PC-3 (cell line): ENCODE data around the gene CHPT1. TPM values are rescaled to one million over a fixed set of nuclear protein-coding genes. Genes with fewer than 3 reads are reported as not detected.

Source experiments
- ATAC-seq: fragments of 200-7000 bp; cut with Tn5 transposase; 2 replicates; pipeline ENCODE4 v1.9.1; 2020; ENCODE audit warnings: mild to moderate bottlenecking, moderate library complexity
- BruUV-seq: library from RNA; stranded (reverse); fragments of 400-500 nt; replicated peaks from 2 replicates; lab custom pipeline; 2021; lab: Mats Ljungman, UMichigan
- CTCF ChIA-PET: fragments of 300-600 bp; sonication (Branson Sonifier 250); formaldehyde crosslinking; loops from one replicate; lab custom pipeline; 2022; ENCODE audit warnings: antibody characterized with exemption; lab: Charles Lee
- POLR2A ChIA-PET: fragments of 300-600 bp; sonication (Branson Sonifier 250); formaldehyde crosslinking; loops from one replicate; lab custom pipeline; 2022; ENCODE audit warnings: antibody characterized with exemption; ENCODE audit not compliant: unreplicated experiment; lab: Charles Lee
- DNase-seq: peaks from one replicate; pipeline ENCODE4 v3.0.0-alpha.2; 2015
- H2AFZ ChIP-seq: fragments of 300-600 bp; sonication (generic); 2 replicates; pipeline ENCODE4 v1.6.0; 2016; ENCODE audit warnings: antibody characterized with exemption, low read length
- H3F3A ChIP-seq: fragments of 300-600 bp; sonication (generic); one replicate; pipeline ENCODE4 v1.6.0; 2017; ENCODE audit warnings: antibody characterized with exemption, low read length, control low read depth, mild to moderate bottlenecking; ENCODE audit not compliant: unreplicated experiment
- H3K27ac ChIP-seq: fragments of 300-600 bp; sonication (generic); 2 replicates; pipeline ENCODE4 v1.5.1; 2016; ENCODE audit warnings: mild to moderate bottlenecking, low read length
- H3K27me3 ChIP-seq: fragments of 300-600 bp; sonication (generic); 2 replicates; pipeline ENCODE4 v1.6.1; 2016; ENCODE audit warnings: low read length, mixed read lengths
- H3K36me3 ChIP-seq: fragments of 300-600 bp; sonication (generic); 2 replicates; pipeline ENCODE4 v1.6.1; 2016; ENCODE audit warnings: low read depth, mixed run types, low read length, mixed read lengths
- H3K4me1 ChIP-seq: fragments of 300-600 bp; sonication (generic); 2 replicates; pipeline ENCODE4 v1.5.1; 2016; ENCODE audit warnings: low read length; ENCODE audit not compliant: insufficient read depth
- H3K4me2 ChIP-seq: fragments of 300-600 bp; sonication (generic); 2 replicates; pipeline ENCODE4 v1.6.0; 2016; ENCODE audit warnings: low read length
- H3K4me3 ChIP-seq: fragments of 300-600 bp; sonication (generic); 2 replicates; pipeline ENCODE4 v1.5.1; 2016; ENCODE audit warnings: mild to moderate bottlenecking, low read length, mixed read lengths
- H3K79me2 ChIP-seq: fragments of 300-600 bp; sonication (generic); 2 replicates; pipeline ENCODE4 v1.6.1; 2017; ENCODE audit warnings: low read length, mixed read lengths
- H3K9ac ChIP-seq: fragments of 300-600 bp; sonication (generic); 2 replicates; pipeline ENCODE4 v1.6.0; 2016; ENCODE audit warnings: mild to moderate bottlenecking, low read length
- H3K9me2 ChIP-seq: fragments of 300-600 bp; sonication (generic); replicated peaks from 2 replicates; pipeline ENCODE4 v1.6.1; 2016; ENCODE audit warnings: mixed run types, low read length, mixed read lengths
- H3K9me3 ChIP-seq: fragments of 300-600 bp; sonication (generic); 2 replicates; pipeline ENCODE4 v1.6.1; 2016; ENCODE audit warnings: low read length, mixed read lengths
- H4K20me1 ChIP-seq: fragments of 300-600 bp; sonication (generic); 2 replicates; pipeline ENCODE4 v1.6.1; 2016; ENCODE audit warnings: low read length, mixed read lengths
- CTCF ChIP-seq: fragments of 300-600 bp; sonication (generic); conservative IDR thresholded peaks from 2 replicates; pipeline ENCODE4 v1.5.1; 2017; ENCODE audit warnings: antibody characterized with exemption, low read depth, mild to moderate bottlenecking, low read length
- EZH2 ChIP-seq: fragments of 300-600 bp; sonication (generic); IDR thresholded peaks from one replicate; pipeline ENCODE4 v1.6.1; 2017; ENCODE audit warnings: antibody characterized with exemption, mild to moderate bottlenecking, low read length; ENCODE audit not compliant: unreplicated experiment
- EZH2phosphoT487 ChIP-seq: fragments of 300-600 bp; sonication (generic); IDR thresholded peaks from 2 replicates; pipeline ENCODE4 v1.6.1; 2018; ENCODE audit warnings: mild to moderate bottlenecking, antibody characterized with exemption, low read length, borderline replicate concordance
- intact Hi-C: fragments of 100-400 bp; cut with micrococcal nuclease; formaldehyde crosslinking; loops from 2 replicates; pipeline ENCODE4 v1.9.0; 2023
- total RNA-seq: library from RNA; depleted of rRNA; stranded (reverse); fragments of >200 nt; gene quantifications from 2 replicates; pipeline ENCODE4 v1.2.3, GENCODE V29; 2014

Gene CHPT1
- total RNA-seq, 1 experiment from 2014 or later: 55.3 TPM

- no TSS peak for BruUV-seq
- no peaks in the 10 kb centered on the region for H4K20me1 ChIP-seq
- H3K9ac ChIP-seq: no peak overlapping the region
- ATAC-seq: no peak
- H3K4me3 ChIP-seq: no peak overlapping the region
- H2AFZ ChIP-seq: no peak overlapping the region
- ChIA-PET POLR2A (no interaction called here), CTCF (no interaction called here)
- no peak overlapping the region for H3K4me2 ChIP-seq
- no peak overlapping the region for H3K27ac ChIP-seq
- H3K9me3 ChIP-seq: no peaks in the 10 kb centered on the region
- H3K36me3 ChIP-seq: no peaks in the 10 kb centered on the region
- TF ChIP-seq EZH2phosphoT487 (no peak), EZH2 (no peak), CTCF (no peak)
- H3K9me2 ChIP-seq: no peaks in the 10 kb centered on the region
- H3K27me3 ChIP-seq: no peaks in the 10 kb centered on the region
- H3K79me2 ChIP-seq: no peaks in the 10 kb centered on the region
- peak; percentile 44 for DNase-seq
- no peaks in the 10 kb centered on the region for H3K4me1 ChIP-seq
- no peaks in the 10 kb centered on the region for H3F3A ChIP-seq
- intact Hi-C loops: no loop called here
Observed at GRCh38 chr12:101745481-101745880, 48.0 kb downstream of the CHPT1 start.

GRCh38 chr12:101746196-101746595, 48.8 kb downstream of the CHPT1 start:
- ChIA-PET CTCF (no interaction called here), POLR2A (no interaction called here)
- Histone ChIP-seq H3F3A (no peaks in the 10 kb centered on the region), H3K27ac (no peak overlapping the region), H3K36me3 (no peaks in the 10 kb centered on the region), H3K9me3 (no peaks in the 10 kb centered on the region), H4K20me1 (no peaks in the 10 kb centered on the region), H3K4me2 (no peak overlapping the region), H3K27me3 (no peaks in the 10 kb centered on the region), H3K9ac (no peak overlapping the region), H3K4me3 (no peak overlapping the region), H3K4me1 (no peaks in the 10 kb centered on the region), H3K79me2 (no peaks in the 10 kb centered on the region), H2AFZ (no peak overlapping the region), H3K9me2 (no peaks in the 10 kb centered on the region)
- intact Hi-C loops: no loop called here
- no TSS peak for BruUV-seq
- DNase-seq (no peak), ATAC-seq (no peak)
- TF ChIP-seq EZH2 (no peak), CTCF (no peak), EZH2phosphoT487 (no peak)

- no TSS peak for BruUV-seq
- no peaks in the 10 kb centered on the region for H3F3A ChIP-seq
- DNase-seq (no peak), ATAC-seq (no peak)
- TF ChIP-seq EZH2: no peak
- no peaks in the 10 kb centered on the region for H3K27me3 ChIP-seq
- POLR2A ChIA-PET: no interaction called here
- H4K20me1 ChIP-seq: no peaks in the 10 kb centered on the region
- no peaks in the 10 kb centered on the region for H3K4me1 ChIP-seq
- H3K79me2 ChIP-seq: no peaks in the 10 kb centered on the region
- H2AFZ ChIP-seq: no peak overlapping the region
- H3K4me3 ChIP-seq: no peak overlapping the region
- no peak overlapping the region for H3K4me2 ChIP-seq
- H3K9me2 ChIP-seq: no peaks in the 10 kb centered on the region
- CTCF ChIA-PET: no interaction called here
- no peaks in the 10 kb centered on the region for H3K36me3 ChIP-seq
- H3K9ac ChIP-seq: no peak overlapping the region
- intact Hi-C loops: no loop called here
- no peak overlapping the region for H3K27ac ChIP-seq
- no peaks in the 10 kb centered on the region for H3K9me3 ChIP-seq
Observed at GRCh38 chr12:101746661-101747060, 49.2 kb downstream of the CHPT1 start.
